Keratinocyte (primary cell): ENCODE results near the gene DGKA.

Source experiments
- EZH2 ChIP-seq: IDR thresholded peaks from one replicate; pipeline ENCODE4 v1.6.1; 2012; ENCODE audit warnings: inconsistent platforms, mild to moderate bottlenecking, low read length, moderate library complexity
- TF ChIP-seq, protein P1 (sequence below), 3 experiments: IDR thresholded peaks in 1 of 3; conservative IDR thresholded peaks in 1 of 3; optimal IDR thresholded peaks in 1 of 3; 2 replicates in 2 of 3; 3 replicates in 1 of 3; pipeline versions ENCODE3 to v1.5.1; 2011; ENCODE audit warnings: low read length in 3 of 3, mild to moderate bottlenecking in 3 of 3, moderate library complexity in 2 of 3, control low read depth in 1 of 3, inconsistent platforms in 1 of 3; ENCODE audit not compliant: insufficient read depth in 2 of 3; ENCODE audit errors: extremely low read depth in 1 of 3

DNA sequence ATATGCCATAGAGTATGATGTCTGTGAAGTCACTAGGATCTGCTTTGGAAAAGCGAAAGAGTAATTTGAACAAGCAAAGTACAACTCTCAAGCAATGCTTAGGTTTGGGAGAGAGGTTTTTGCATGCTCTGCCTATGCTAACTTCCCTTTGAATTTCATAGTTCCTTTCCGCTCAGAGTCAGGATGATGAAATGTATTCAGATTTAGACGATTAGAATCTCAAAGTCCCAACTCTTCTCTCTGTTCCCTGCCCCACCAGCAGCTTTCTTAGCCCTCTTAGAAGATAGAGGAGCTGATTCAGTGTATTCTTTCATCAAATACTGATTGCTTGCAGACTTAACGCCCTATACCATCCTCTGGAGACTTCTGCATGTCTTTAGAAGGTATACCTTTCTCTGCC is 54.4 kb downstream of the DGKA start:
- TF ChIP-seq, protein P1, sequence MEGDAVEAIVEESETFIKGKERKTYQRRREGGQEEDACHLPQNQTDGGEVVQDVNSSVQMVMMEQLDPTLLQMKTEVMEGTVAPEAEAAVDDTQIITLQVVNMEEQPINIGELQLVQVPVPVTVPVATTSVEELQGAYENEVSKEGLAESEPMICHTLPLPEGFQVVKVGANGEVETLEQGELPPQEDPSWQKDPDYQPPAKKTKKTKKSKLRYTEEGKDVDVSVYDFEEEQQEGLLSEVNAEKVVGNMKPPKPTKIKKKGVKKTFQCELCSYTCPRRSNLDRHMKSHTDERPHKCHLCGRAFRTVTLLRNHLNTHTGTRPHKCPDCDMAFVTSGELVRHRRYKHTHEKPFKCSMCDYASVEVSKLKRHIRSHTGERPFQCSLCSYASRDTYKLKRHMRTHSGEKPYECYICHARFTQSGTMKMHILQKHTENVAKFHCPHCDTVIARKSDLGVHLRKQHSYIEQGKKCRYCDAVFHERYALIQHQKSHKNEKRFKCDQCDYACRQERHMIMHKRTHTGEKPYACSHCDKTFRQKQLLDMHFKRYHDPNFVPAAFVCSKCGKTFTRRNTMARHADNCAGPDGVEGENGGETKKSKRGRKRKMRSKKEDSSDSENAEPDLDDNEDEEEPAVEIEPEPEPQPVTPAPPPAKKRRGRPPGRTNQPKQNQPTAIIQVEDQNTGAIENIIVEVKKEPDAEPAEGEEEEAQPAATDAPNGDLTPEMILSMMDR (optimal IDR thresholded peaks at IDR 0.05 in 1 of 3, IDR thresholded peaks at IDR 0.05 in 1 of 3, conservative IDR thresholded peaks at IDR 0.05 in 1 of 3; ENCODE audit: extremely low read depth in 1 of 3, insufficient read depth in 2 of 3, low read length in 3 of 3), result no peak
- TF ChIP-seq EZH2, result no peak
